ENCODE results near the gene LYZL1.
"Not testable (repeated sequence)": the region's sequence is repeated elsewhere in the genome, so short reads cannot be mapped to it uniquely, and the experiment has no call there.

LYZL1 gene

GRCh38 chr10:29308142-29308541 lies 19.3 kb downstream of the LYZL1 start:
- DNase-seq (ENCODE audit: low read depth), result not testable (repeated sequence)

GRCh38 chr10:29309465-29309864 lies 20.6 kb downstream of the LYZL1 start:
- no peak for DNase-seq (ENCODE audit: low read depth)

- DNase-seq (ENCODE audit: low read depth), result not testable (repeated sequence)
Observed at GRCh38 chr10:29310463-29310862, 21.6 kb downstream of the LYZL1 start.

- no peak for DNase-seq (ENCODE audit: low read depth)
Observed at GRCh38 chr10:29313071-29313470, 24.2 kb downstream of the LYZL1 start.

GRCh38 chr10:29314726-29315125 lies 25.9 kb downstream of the LYZL1 start:
- DNase-seq (ENCODE audit: low read depth), result no peak

GRCh38 chr10:29315814-29316213 lies 26.9 kb downstream of the LYZL1 start:
- no peak for DNase-seq (ENCODE audit: low read depth)

GRCh38 chr10:29316308-29317026 lies 27.6 kb downstream of the LYZL1 start:
- no peak for DNase-seq (ENCODE audit: low read depth)

- DNase-seq (ENCODE audit: low read depth), result peak; percentile 14
Observed at GRCh38 chr10:29317027-29317420, 28.2 kb downstream of the LYZL1 start.

GRCh38 chr10:29317423-29318021 lies 28.7 kb downstream of the LYZL1 start:
- no peak for DNase-seq (ENCODE audit: low read depth)

GRCh38 chr10:29318141-29319071 lies 29.5 kb downstream of the LYZL1 start:
- not testable (repeated sequence) for DNase-seq (ENCODE audit: low read depth)

- no peak for DNase-seq (ENCODE audit: low read depth)
Observed at GRCh38 chr10:29319205-29319781, 30.4 kb downstream of the LYZL1 start.

- peak; percentile 61 for DNase-seq (ENCODE audit: low read depth)
Observed at GRCh38 chr10:29320680-29321121, 31.8 kb downstream of the LYZL1 start.

GRCh38 chr10:29321656-29322055 lies 32.8 kb downstream of the LYZL1 start:
- no peak for DNase-seq (ENCODE audit: low read depth)

GRCh38 chr10:29322918-29323317 lies 34.0 kb downstream of the LYZL1 start:
- no peak for DNase-seq (ENCODE audit: low read depth)

- DNase-seq (ENCODE audit: low read depth), result no peak
Observed at GRCh38 chr10:29323367-29323766, 34.5 kb downstream of the LYZL1 start.

- no peak for DNase-seq (ENCODE audit: low read depth)
Observed at GRCh38 chr10:29324220-29324841, 35.5 kb downstream of the LYZL1 start.

GRCh38 chr10:29326299-29326698 lies 37.4 kb downstream of the LYZL1 start:
- no peak for DNase-seq (ENCODE audit: low read depth)

- DNase-seq (ENCODE audit: low read depth), result no peak
Observed at GRCh38 chr10:29326886-29327745, 38.2 kb downstream of the LYZL1 start.

- DNase-seq (ENCODE audit: low read depth), result no peak
Observed at GRCh38 chr10:29327746-29328102, 38.9 kb downstream of the LYZL1 start.

GRCh38 chr10:29328983-29329382 lies 40.1 kb downstream of the LYZL1 start:
- DNase-seq (ENCODE audit: low read depth), result peak; percentile 54

GRCh38 chr10:29329420-29329819 lies 40.5 kb downstream of the LYZL1 start:
- peak; percentile 56 for DNase-seq (ENCODE audit: low read depth)

Data from amniotic epithelial cell (primary cell).